Vagina (tissue), 2 donors: ENCODE measurements around the gene CAB39.

Source experiments
- POLR2A ChIP-seq, 2 donors: fragments of 450-650 bp; IDR thresholded peaks; one replicate each; pipeline ENCODE4 v1.6.1; 2017; ENCODE audit warnings: antibody characterized with exemption in 2 of 2, mild to moderate bottlenecking in 2 of 2, moderate library complexity in 2 of 2
- TF ChIP-seq, protein P1 (sequence below), 3 experiments: fragments of 450-650 bp in 2 of 3; fragments of 200-600 bp in 1 of 3; sonication (generic) in 1 of 3; IDR thresholded peaks; one replicate each; pipeline ENCODE4 v1.5.1; 2017 to 2019; ENCODE audit warnings: antibody characterized with exemption in 3 of 3, mild to moderate bottlenecking in 2 of 3, moderate library complexity in 2 of 3

DNA sequence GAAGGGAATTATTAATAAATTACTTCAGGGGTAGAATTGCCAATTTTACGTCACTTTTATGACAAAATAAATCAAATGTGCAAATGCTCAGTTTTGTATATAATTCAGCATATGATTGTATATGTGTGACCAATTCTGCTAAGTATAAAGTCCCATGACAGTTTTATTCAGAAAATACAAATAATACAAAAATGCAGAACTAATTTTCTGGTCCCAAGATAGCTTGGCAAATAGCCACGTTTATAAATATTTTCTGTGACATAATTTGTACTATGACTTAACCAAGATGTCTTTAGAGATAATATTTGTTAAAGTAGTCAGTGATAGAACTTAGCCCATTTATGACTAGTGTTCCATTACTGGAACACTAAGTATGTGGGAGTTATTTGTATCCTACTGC, 24.2 kb upstream of the CAB39 start:
- TF ChIP-seq, protein P1, sequence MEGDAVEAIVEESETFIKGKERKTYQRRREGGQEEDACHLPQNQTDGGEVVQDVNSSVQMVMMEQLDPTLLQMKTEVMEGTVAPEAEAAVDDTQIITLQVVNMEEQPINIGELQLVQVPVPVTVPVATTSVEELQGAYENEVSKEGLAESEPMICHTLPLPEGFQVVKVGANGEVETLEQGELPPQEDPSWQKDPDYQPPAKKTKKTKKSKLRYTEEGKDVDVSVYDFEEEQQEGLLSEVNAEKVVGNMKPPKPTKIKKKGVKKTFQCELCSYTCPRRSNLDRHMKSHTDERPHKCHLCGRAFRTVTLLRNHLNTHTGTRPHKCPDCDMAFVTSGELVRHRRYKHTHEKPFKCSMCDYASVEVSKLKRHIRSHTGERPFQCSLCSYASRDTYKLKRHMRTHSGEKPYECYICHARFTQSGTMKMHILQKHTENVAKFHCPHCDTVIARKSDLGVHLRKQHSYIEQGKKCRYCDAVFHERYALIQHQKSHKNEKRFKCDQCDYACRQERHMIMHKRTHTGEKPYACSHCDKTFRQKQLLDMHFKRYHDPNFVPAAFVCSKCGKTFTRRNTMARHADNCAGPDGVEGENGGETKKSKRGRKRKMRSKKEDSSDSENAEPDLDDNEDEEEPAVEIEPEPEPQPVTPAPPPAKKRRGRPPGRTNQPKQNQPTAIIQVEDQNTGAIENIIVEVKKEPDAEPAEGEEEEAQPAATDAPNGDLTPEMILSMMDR (IDR thresholded peaks at IDR 0.05): no peak
- no peak for TF ChIP-seq POLR2A (IDR thresholded peaks at IDR 0.05)
